ENCODE measurements around the gene LINC00237.

- TF ChIP-seq CTCF (IDR thresholded peaks at IDR 0.05) (no peak), POLR2A (IDR thresholded peaks at IDR 0.05) (no peak)
Measured at GRCh38 chr20:21047981-21048380, 58.2 kb downstream of the LINC00237 start.
